AG09319 (cell line): Measurements from ENCODE around the gene CDA.

Experiments
- DNase-seq: peaks from one replicate; pipeline ENCODE4 v3.0.0-alpha.2; 2010; ENCODE audit warnings: low read depth; ENCODE audit errors: extremely low read depth
- CTCF ChIP-seq: IDR thresholded peaks from 2 replicates; pipeline ENCODE4 v1.5.1; 2011; ENCODE audit warnings: low read depth, mild to moderate bottlenecking, inconsistent platforms, low read length, moderate library complexity

Gene CDA

DNA sequence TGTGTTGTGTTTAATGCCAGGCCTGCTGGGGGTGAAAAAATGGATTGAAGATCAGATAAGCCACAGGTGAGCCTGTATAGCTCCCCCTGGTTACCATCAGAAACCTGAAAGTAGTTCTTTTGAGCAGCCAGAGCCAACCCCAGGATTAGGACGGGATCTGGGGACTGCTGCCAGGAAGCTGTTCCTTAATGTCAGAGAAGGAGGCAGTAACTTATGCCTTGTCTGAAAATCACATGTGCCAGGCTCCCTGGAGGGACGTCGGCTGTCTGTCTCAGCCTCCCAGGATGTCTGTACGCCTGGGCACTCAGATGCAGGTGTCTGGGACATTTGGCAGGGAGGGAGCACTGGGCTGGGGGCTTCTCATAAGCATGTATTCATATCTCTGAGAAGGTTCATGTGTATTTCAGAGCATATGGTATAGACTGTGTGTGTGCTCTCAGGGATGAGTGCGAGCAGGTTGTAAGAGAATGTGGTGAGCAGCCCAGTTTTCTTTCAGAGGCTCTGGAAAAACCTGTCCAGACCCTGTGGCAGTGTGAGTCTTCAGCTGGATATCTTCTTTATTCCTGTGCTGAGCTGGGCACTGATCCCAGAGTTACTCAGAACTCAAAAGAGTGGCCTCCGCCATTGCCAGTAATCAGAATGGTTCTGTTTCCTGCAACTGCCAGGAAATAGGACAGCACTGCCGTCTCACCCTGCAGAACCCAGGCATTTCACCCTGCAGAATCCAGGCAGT is 33.7 kb upstream of the CDA start:
- no peak for TF ChIP-seq CTCF
- DNase-seq, result no peak

DNA sequence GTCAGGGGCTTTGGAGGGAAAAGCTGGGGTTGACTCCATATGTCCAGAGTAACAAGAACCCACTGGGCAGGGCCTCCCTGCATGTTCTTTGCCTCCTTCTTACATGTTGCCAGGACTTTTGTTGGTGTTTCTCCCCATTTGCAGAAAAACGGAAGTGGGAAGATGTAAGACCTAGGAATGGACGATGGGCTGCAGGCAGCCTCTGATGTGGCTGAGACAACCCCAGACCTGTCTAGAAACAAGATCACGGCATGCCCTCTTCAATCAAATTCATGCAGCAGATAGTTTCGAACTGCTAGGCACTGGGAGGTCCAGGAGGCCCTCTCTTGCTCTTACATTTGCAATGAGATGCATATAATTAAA is 33.2 kb upstream of the CDA start:
- TF ChIP-seq CTCF, result no peak
- DNase-seq, result no peak

- DNase-seq, result no peak
- TF ChIP-seq CTCF, result no peak
Observed at GRCh38 chr1:20558191-20558590, 30.7 kb upstream of the CDA start.

DNA sequence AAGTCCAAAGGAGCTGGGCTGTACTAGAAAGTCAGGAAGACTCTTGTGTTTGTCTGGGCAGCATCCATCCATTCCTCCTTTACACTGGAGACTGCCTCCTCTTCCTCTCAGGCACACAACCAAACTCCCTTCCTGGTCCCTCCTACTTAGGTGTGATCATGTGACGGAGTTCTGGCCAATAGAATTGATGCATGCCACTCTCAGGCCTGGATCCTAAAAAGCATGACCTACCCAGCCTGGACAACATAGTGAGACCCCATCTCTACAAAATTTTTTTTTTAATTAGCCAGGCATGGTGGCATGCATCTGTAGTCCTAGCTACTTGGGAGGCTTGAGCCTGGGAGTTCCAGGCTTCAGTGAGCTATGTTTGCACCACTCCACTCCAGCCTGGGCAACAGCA is 27.9 kb upstream of the CDA start:
- no peak for TF ChIP-seq CTCF
- no peak for DNase-seq

- no peak for TF ChIP-seq CTCF
Observed at GRCh38 chr1:20565234-20565633, 23.7 kb upstream of the CDA start.

GRCh38 chr1:20569523-20570098 is 19.3 kb upstream of the CDA start:
- DNase-seq, result no peak
- no peak for TF ChIP-seq CTCF

More at GRCh38 chr1:20565234-20565633, 23.7 kb upstream of the CDA start:
- no peak for DNase-seq

- TF ChIP-seq CTCF, result no peak
- DNase-seq, result no peak
Observed at GRCh38 chr1:20571427-20571826, 17.5 kb upstream of the CDA start.
